ENCODE measurements around the gene SF1.

The SF1 gene

DNA sequence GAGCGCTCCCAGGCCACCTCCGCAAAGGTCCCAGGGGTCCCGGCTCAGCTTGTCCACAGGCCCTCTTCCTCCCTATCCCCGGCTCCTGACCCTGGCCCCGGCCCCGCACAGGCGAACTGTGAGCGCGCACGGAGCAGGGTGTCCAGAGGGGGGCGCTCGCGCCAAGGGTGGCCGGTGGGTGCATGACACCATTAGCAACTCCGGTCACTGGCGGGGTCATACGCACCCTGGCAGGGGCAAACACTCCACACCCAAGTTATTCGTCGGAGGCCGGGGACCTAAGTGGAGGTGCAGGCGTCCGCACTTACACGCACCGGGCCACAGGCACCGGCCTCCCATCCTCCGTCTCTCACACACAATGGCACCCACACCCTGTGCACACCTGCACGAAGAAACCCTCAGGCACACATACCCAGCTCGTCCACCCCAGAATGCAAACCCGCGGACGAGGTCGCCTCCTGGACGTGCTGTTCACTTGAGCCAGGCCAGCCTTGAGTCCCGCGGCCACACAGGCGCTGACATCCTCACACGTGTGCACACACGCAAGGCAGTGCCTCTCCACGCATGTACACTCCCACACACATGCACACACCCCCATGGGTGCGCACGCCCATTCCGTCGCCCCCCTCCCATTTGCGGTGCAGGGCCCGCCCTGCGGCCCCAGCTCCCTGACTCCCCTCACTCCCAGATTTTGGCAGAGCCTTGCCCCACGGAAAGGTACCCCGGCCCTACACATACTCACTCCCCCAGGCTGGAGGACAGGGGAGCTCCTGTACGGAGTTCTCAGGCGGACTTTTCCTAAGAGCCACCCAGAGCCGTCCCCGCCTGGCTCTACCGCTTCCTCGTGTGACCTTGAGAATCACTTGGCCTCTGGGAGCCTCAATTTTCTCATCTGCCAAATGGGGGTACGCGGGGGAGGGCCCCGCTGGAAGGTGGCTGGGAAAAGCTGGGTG, 34.5 kb downstream of the SF1 start, which contains the start of gene RASGRP2:
TSS of gene RASGRP2 (minus strand) at position 552 of the 953 bp plus-strand sequence. CDS start 1,276 bp downstream, outside the sequence.
- POLR2A ChIA-PET: no interaction called here

DNA sequence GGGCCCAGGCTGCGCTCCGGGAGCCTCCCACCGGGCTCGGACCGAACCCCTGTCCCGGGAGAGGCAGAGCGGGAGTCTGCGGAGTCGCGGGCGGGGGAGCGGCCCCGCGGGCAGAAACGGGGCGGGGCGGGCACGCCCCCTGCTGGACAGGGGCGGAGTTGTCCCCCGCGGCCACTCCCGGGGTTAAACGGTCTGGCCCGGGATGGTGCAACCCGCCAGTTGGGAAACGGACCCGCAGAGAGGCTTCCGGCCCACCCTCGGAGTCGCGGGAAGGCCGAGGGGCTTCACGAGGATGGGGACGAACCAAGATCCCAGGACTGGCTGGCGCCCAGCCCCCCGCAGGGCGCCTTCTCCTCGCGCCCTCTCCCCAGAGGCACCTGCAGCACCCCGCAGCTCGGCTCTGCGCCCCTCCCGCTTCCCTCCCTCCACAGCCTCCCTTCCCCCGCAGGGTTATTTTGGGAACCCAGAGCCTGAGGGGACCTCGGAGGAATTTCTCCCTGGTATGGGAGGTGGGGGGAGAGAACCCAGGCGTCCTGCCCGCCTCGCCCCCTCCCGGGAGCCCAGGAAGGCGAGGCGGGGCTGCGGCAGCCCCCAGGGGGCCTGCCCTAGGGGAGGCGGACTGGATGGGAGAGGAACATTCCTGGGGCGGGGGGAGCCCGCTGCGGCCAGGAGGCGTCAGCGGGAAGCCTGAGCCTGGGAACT, 35.3 kb downstream of the SF1 start:
- TF ChIP-seq, protein P1, sequence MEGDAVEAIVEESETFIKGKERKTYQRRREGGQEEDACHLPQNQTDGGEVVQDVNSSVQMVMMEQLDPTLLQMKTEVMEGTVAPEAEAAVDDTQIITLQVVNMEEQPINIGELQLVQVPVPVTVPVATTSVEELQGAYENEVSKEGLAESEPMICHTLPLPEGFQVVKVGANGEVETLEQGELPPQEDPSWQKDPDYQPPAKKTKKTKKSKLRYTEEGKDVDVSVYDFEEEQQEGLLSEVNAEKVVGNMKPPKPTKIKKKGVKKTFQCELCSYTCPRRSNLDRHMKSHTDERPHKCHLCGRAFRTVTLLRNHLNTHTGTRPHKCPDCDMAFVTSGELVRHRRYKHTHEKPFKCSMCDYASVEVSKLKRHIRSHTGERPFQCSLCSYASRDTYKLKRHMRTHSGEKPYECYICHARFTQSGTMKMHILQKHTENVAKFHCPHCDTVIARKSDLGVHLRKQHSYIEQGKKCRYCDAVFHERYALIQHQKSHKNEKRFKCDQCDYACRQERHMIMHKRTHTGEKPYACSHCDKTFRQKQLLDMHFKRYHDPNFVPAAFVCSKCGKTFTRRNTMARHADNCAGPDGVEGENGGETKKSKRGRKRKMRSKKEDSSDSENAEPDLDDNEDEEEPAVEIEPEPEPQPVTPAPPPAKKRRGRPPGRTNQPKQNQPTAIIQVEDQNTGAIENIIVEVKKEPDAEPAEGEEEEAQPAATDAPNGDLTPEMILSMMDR (IDR thresholded peaks at IDR 0.05; ENCODE audit: insufficient read depth, low read length, missing control alignments): peak; percentile 81
- CTCF ChIA-PET: interaction anchor here (0.6 to 3.0 kb wide), 21 partner anchors 7 to 294 kb away, joined by 3 to 19 read pairs (median 5); no protein-coding TSS in a partner anchor
- POLR2A ChIA-PET: no interaction called here
- no peak for DNase-seq (ENCODE audit: low read depth, low spot score)
- peak overlapping the region; percentile 50 for H3K4me3 ChIP-seq (ENCODE audit: low read depth, low read length)

More for the DNA sequence above, 34.5 kb downstream of the SF1 start, which contains the start of gene RASGRP2:
- TF ChIP-seq, protein P1 (IDR thresholded peaks at IDR 0.05; ENCODE audit: insufficient read depth, low read length, missing control alignments): peak; percentile 71
- peak within 1 kb of the TSS; percentile 18 for H3K4me3 ChIP-seq (ENCODE audit: low read depth, low read length)
- CTCF ChIA-PET: interaction anchor here (0.6 to 3.0 kb wide), 17 partner anchors 8 to 295 kb away, joined by 3 to 18 read pairs (median 4); no protein-coding TSS in a partner anchor
- no peak for DNase-seq (ENCODE audit: low read depth, low spot score)

DNA sequence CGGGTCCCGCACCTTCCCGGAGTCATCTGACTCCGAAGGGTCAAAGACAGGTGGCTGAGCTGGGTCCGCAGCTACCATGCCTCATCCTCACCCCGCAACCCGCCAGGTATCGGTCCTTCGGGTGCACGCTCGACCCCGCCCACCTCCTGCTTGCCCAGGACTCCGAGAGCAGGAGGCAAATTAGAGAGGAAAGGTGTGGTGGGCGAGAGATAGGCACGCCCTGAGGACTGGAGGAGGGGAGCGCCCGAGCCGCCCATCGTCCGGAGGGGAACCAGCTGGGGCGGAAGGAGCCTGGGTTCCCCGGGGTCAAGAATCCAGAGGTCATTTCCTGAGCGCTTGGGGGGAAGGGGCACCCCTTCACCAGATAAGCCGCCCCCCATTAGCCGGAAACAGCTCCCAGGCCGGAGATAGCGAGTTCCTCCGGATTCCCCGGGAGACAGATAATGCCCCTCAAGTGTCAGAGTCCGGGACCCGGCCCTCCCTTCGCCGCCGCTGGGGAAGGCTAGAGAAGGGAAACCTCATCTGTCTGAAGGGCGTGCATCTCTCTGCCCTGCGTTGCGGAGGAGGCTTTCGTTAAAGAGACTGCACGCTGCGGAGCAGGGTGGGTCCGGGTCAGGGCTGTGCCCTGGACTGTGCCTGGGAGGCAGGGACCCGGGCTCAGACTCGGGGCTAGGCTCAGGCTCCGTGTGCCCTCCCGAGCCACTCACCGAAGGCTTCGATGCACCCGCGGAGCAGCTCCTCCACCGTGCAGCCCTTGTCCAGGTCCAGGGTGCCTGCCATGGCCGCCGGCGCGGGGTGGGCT, 36.1 kb downstream of the SF1 start:
- POLR2A ChIA-PET: no interaction called here
- H3K4me3 ChIP-seq (ENCODE audit: low read depth, low read length): peak overlapping the region; percentile 50
- TF ChIP-seq, protein P1 (IDR thresholded peaks at IDR 0.05; ENCODE audit: insufficient read depth, low read length, missing control alignments): no peak
- no peak for DNase-seq (ENCODE audit: low read depth, low spot score)
- CTCF ChIA-PET: interaction anchor here (0.6 to 3.0 kb wide), 16 partner anchors 9 to 387 kb away, joined by 3 to 19 read pairs (median 6); no protein-coding TSS in a partner anchor

DNA sequence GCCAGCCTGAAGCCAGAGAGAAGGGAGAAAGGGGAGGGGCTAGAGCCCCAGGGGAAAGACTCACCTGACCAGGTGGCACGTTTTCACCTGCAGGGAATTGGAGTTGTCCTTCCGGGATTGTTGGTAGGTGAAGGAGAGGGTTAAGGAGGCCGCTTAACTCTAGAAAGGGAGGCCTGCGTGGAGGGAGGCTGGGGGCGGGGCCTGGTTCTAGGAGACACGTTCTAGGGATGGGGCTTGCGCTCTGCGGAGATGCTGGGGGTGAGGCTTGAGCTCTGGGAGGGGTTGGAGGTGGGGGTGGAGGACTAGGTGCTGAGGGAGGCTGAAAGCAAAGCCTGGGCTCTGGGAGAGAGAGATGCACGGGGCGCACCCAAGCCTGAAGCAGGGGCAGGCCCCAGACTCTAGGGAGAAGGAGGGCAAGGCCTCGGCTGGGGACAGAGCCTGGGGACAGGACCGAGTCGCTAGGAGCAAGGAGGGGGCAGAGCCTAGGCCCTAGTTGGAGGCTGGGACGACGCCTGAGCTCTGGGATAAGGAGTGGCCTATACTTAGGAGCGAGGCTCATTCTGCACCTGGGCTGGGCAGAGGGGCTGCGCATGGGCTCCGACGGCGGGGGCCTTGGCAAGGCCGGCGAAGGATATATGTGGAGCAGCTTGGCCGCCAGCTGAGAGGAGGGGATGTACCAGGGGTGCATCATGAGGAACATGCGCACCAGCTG, 36.8 kb downstream of the SF1 start:
- ChIA-PET POLR2A (no interaction called here), CTCF (interaction anchor here (1.0 to 3.0 kb wide), 15 partner anchors 8 to 386 kb away, joined by 3 to 19 read pairs (median 6); no protein-coding TSS in a partner anchor)
- H3K4me3 ChIP-seq (ENCODE audit: low read depth, low read length): no peak overlapping the region
- DNase-seq (ENCODE audit: low read depth, low spot score): no peak
- TF ChIP-seq, protein P1 (IDR thresholded peaks at IDR 0.05; ENCODE audit: insufficient read depth, low read length, missing control alignments): no peak

DNA sequence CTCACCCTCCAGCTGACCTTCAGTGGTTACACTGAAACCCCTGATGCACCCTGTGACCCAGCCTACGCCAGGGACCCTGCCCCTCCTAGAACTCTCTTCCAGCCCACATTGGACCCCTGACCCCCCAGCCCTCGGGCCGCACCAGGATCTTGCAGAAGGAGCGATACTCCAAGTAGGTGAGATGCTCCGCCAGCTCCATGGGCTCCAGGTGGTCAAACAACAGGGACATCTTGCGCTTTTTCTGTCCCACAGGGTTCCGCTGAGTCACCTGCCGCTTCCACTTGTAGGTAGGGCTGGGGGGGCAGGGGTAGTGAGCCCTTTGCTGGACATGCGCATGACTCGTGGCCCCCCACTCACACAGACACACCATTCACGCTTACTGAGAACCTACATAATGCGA, 38.5 kb downstream of the SF1 start:
- H3K4me3 ChIP-seq (ENCODE audit: low read depth, low read length): no peak overlapping the region
- no peak for DNase-seq (ENCODE audit: low read depth, low spot score)
- ChIA-PET CTCF (interaction anchor here (1.4 to 3.5 kb wide), 2 partner anchors 14 to 22 kb away, joined by 3 to 12 read pairs; no protein-coding TSS in a partner anchor), POLR2A (no interaction called here)
- TF ChIP-seq, protein P1 (IDR thresholded peaks at IDR 0.05; ENCODE audit: insufficient read depth, low read length, missing control alignments): no peak
